ENCODE results near the gene GLIS1. TPM values are rescaled to one million over a fixed set of nuclear protein-coding genes. Genes with fewer than 3 reads are reported as not detected.
"Not testable (repeated sequence)": the region's sequence is repeated elsewhere in the genome, so short reads cannot be mapped to it uniquely, and the experiment has no call there.

The GLIS1 gene
- polyA plus RNA-seq, 1 experiment: 1.9 TPM

- no peak for DNase-seq (ENCODE audit: low read depth)
- H3K4me3 ChIP-seq (ENCODE audit: low read depth, low read length): no peak overlapping the region
- POLR2A ChIA-PET: no interaction called here
- no peaks in the 10 kb centered on the region for H3K36me3 ChIP-seq (ENCODE audit: control insufficient read depth, insufficient read depth, low read length)
- CTCF ChIA-PET: interaction anchor here (0.6 to 1.4 kb wide), 2 partner anchors 8 to 10 kb away, joined by 3 to 4 read pairs; no protein-coding TSS in a partner anchor
- TF ChIP-seq, protein P1, sequence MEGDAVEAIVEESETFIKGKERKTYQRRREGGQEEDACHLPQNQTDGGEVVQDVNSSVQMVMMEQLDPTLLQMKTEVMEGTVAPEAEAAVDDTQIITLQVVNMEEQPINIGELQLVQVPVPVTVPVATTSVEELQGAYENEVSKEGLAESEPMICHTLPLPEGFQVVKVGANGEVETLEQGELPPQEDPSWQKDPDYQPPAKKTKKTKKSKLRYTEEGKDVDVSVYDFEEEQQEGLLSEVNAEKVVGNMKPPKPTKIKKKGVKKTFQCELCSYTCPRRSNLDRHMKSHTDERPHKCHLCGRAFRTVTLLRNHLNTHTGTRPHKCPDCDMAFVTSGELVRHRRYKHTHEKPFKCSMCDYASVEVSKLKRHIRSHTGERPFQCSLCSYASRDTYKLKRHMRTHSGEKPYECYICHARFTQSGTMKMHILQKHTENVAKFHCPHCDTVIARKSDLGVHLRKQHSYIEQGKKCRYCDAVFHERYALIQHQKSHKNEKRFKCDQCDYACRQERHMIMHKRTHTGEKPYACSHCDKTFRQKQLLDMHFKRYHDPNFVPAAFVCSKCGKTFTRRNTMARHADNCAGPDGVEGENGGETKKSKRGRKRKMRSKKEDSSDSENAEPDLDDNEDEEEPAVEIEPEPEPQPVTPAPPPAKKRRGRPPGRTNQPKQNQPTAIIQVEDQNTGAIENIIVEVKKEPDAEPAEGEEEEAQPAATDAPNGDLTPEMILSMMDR (IDR thresholded peaks at IDR 0.05; ENCODE audit: insufficient read depth, low read depth, low read length): no peak
- no peaks in the 10 kb centered on the region for H3K27me3 ChIP-seq (ENCODE audit: control insufficient read depth, insufficient read depth, low read length)
Observed at GRCh38 chr1:53652441-53653199, 86.3 kb downstream of the GLIS1 start.

DNA sequence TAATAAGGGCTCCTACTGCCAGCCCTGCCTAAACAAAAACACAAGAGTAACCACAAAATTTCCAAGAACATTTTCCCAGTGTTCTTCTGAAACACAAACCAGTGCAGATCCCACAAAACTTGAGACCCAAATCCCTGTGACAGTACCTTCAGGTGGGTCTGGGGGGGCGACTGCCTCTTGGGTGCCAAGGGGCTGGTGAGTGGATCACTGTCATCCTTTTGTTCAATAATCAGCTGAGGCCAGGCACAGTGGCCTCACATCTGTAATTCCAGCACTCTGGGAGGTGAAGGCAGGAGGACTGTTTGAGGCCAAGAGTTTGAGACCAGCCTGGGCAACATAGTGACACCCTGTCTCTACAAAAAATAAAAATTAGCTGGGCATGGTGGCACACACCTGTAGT lies 87.6 kb downstream of the GLIS1 start:
- H3K36me3 ChIP-seq (ENCODE audit: control insufficient read depth, insufficient read depth, low read length): no peaks in the 10 kb centered on the region
- TF ChIP-seq, protein P1 (IDR thresholded peaks at IDR 0.05; ENCODE audit: insufficient read depth, low read depth, low read length): no peak
- CTCF ChIA-PET: no interaction called here
- DNase-seq (ENCODE audit: low read depth): no peak
- POLR2A ChIA-PET: no interaction called here
- H3K27me3 ChIP-seq (ENCODE audit: control insufficient read depth, insufficient read depth, low read length): no peaks in the 10 kb centered on the region
- no peak overlapping the region for H3K4me3 ChIP-seq (ENCODE audit: low read depth, low read length)

- ChIA-PET CTCF (no interaction called here), POLR2A (no interaction called here)
- no peak for DNase-seq (ENCODE audit: low read depth)
- no peaks in the 10 kb centered on the region for H3K36me3 ChIP-seq (ENCODE audit: control insufficient read depth, insufficient read depth, low read length)
- H3K27me3 ChIP-seq (ENCODE audit: control insufficient read depth, insufficient read depth, low read length): no peaks in the 10 kb centered on the region
- TF ChIP-seq, protein P1 (IDR thresholded peaks at IDR 0.05; ENCODE audit: insufficient read depth, low read depth, low read length): no peak
- H3K4me3 ChIP-seq (ENCODE audit: low read depth, low read length): no peak overlapping the region
Observed at GRCh38 chr1:53648516-53648915, 90.4 kb downstream of the GLIS1 start.

DNA sequence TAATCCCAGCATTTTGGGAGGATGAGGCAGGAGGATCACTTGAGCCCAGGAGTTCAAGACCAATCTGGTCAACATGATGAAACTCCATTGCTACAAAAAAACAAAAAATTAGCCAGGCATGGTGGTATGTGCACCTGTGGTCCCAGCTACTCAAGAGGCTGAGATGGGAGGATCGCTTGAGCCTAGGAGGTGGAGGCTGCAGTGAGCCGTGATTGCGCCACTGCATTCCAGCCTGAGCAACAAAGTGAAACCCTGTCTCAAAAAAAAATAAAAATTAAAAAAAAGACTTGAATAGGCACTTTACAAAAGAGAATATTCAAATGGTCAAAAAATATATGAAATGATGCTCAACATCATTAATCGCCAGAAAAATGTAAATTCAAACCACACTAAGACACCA lies 91.0 kb downstream of the GLIS1 start:
- DNase-seq (ENCODE audit: low read depth); POLR2A ChIA-PET; H3K4me3 ChIP-seq (ENCODE audit: low read depth, low read length); H3K27me3 ChIP-seq (ENCODE audit: control insufficient read depth, insufficient read depth, low read length); CTCF ChIA-PET; H3K36me3 ChIP-seq (ENCODE audit: control insufficient read depth, insufficient read depth, low read length): not testable (repeated sequence)

DNA sequence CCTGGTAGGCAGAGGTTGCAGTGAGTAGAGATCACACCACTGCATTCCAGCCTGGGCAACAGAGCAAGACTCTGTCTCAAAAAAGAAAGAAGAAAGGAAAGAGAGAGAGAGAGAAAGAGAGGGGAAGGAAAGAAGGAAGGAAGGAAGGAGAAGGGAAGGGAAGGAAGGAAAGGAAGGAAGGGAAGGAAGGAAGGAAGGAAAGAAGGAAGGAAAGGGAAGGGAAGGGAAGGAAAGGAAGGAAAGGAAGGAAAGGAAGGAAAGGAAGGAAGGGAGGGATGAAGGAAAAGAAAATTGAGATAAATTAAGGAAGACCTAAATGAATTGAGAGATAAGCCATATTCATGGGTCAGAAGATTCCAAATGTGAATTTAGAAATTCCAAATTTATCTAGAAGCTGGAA lies 92.2 kb downstream of the GLIS1 start:
- TF ChIP-seq, protein P1 (IDR thresholded peaks at IDR 0.05; ENCODE audit: insufficient read depth, low read depth, low read length): no peak
- ChIA-PET POLR2A (no interaction called here), CTCF (interaction anchor here (1.1 kb wide), 1 partner anchor 9 kb away, joined by 4 read pairs; no protein-coding TSS in a partner anchor)
- H3K27me3 ChIP-seq (ENCODE audit: control insufficient read depth, insufficient read depth, low read length): no peaks in the 10 kb centered on the region
- DNase-seq (ENCODE audit: low read depth): no peak
- H3K36me3 ChIP-seq (ENCODE audit: control insufficient read depth, insufficient read depth, low read length): no peaks in the 10 kb centered on the region
- no peak overlapping the region for H3K4me3 ChIP-seq (ENCODE audit: low read depth, low read length)

DNA sequence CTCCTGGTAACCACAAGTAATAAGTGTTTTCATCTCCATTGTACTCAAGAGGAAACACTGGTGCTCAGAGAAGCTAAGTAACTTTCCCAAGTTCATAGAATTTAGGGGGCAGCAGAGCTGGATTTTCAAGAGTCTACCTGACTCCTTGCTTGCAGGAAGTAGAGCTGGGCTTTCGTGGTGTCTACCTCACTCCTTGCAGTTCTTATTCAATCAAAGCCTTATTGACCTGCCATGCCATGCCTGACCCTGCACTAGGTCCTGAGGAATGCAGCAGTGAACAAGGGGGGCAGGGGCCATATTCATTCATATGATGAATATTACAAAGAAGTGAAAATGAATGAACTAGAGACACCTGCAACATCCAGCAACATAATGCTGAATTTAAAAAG lies 93.3 kb downstream of the GLIS1 start:
- TF ChIP-seq, protein P1 (IDR thresholded peaks at IDR 0.05; ENCODE audit: insufficient read depth, low read depth, low read length): no peak
- Histone ChIP-seq H3K4me3 (ENCODE audit: low read depth, low read length) (no peak overlapping the region), H3K36me3 (ENCODE audit: control insufficient read depth, insufficient read depth, low read length) (no peaks in the 10 kb centered on the region), H3K27me3 (ENCODE audit: control insufficient read depth, insufficient read depth, low read length) (no peaks in the 10 kb centered on the region)
- ChIA-PET CTCF (no interaction called here), POLR2A (no interaction called here)
- DNase-seq (ENCODE audit: low read depth): no peak

Data from BJ (cell line).